Bone marrow (tissue), 2 donors: ENCODE results near the gene ASF1B.

Experiments
- DNase-seq, 2 donors: peaks; one replicate each; lab custom pipeline; 2025; lab: John Stamatoyannopoulos, UW

The ASF1B gene

GRCh38 chr19:14085309-14085995, 50.9 kb downstream of the ASF1B start, which contains the start of gene C19orf67:
C19orf67 (minus strand) TSS chr19:14085783; CDS start chr19:14085627, 156 bp downstream.
- no peak for DNase-seq

- no peak for DNase-seq
Measured at GRCh38 chr19:14082675-14082960, 53.8 kb downstream of the ASF1B start.

GRCh38 chr19:14081797-14082674, 54.4 kb downstream of the ASF1B start:
- DNase-seq: no peak

GRCh38 chr19:14080887-14081796, 55.2 kb downstream of the ASF1B start:
- DNase-seq: peak; percentile 91 to 99

GRCh38 chr19:14078411-14078810, 58.0 kb downstream of the ASF1B start:
- no peak for DNase-seq

- DNase-seq: peak in 1 of 2 donors; percentile 59
Measured at GRCh38 chr19:14073925-14074838, 62.2 kb downstream of the ASF1B start.

- peak in 1 of 2 donors; percentile 82 for DNase-seq
Measured at GRCh38 chr19:14073261-14073924, 63.0 kb downstream of the ASF1B start.

- DNase-seq: peak in 1 of 2 donors; percentile 49
Measured at GRCh38 chr19:14072535-14073260, 63.7 kb downstream of the ASF1B start, which contains the start of gene MISP3. MISP3 (plus strand) TSS chr19:14072786; CDS start chr19:14073310, 524 bp downstream.

- no peak for DNase-seq
Measured at GRCh38 chr19:14070268-14071050, 65.9 kb downstream of the ASF1B start.
